Gastroesophageal sphincter (tissue), 4 donors: ENCODE results near the gene ZFP36. TPM values are rescaled to one million over a fixed set of nuclear protein-coding genes. Genes with fewer than 3 reads are reported as not detected.
"Not testable (repeated sequence)": the region's sequence is repeated elsewhere in the genome, so short reads cannot be mapped to it uniquely, and the experiment has no call there.

Experiments used
- ATAC-seq: fragments of 150-250 bp; one replicate; pipeline ENCODE4 v1.9.1; 2016; ENCODE audit warnings: mild to moderate bottlenecking, moderate library complexity
- H3K27ac ChIP-seq, 4 donors: fragments of 200-600 bp; sonication (generic) in 3 of 4; 1 replicate in 3 of 4; 2 replicates in 1 of 4; pipeline ENCODE4 v1.5.1; 2016 to 2019
- H3K27me3 ChIP-seq: fragments of 200-600 bp; sonication (generic); one replicate; pipeline ENCODE4 v1.5.1; 2019
- H3K36me3 ChIP-seq, 2 donors: fragments of 200-600 bp; sonication (generic); one replicate each; pipeline ENCODE4 v1.5.1; 2019; ENCODE audit warnings: control low read depth in 1 of 2
- H3K4me1 ChIP-seq, 3 donors: fragments of 200-600 bp; sonication (generic); 1 replicate in 2 of 3; 2 replicates in 1 of 3; pipeline ENCODE4 v1.5.1; 2016 to 2019; ENCODE audit warnings: control low read depth in 2 of 3
- H3K4me3 ChIP-seq, 2 donors: fragments of 200-600 bp; sonication (generic); one replicate each; pipeline ENCODE4 v1.5.1; 2019; ENCODE audit warnings: mild to moderate bottlenecking in 1 of 2, moderate library complexity in 1 of 2
- H3K9me3 ChIP-seq, 3 donors: fragments of 200-600 bp; sonication (generic); one replicate each; pipeline ENCODE4 v1.5.1; 2017 to 2019; ENCODE audit warnings: control low read depth in 2 of 3
- EP300 ChIP-seq: sonication (generic); formaldehyde crosslinking; IDR thresholded peaks from one replicate; pipeline ENCODE4 v1.6.1; 2017; ENCODE audit warnings: antibody characterized with exemption, mild to moderate bottlenecking
- POLR2A ChIP-seq, 2 donors: fragments of 450-650 bp; IDR thresholded peaks; one replicate each; pipeline ENCODE4 v1.6.1; 2017; ENCODE audit warnings: antibody characterized with exemption in 2 of 2, mild to moderate bottlenecking in 2 of 2, moderate library complexity in 1 of 2
- POLR2AphosphoS5 ChIP-seq: sonication (generic); formaldehyde crosslinking; IDR thresholded peaks from one replicate; pipeline ENCODE4 v1.6.1; 2017; ENCODE audit warnings: antibody characterized with exemption
- WGBS, 2 donors: methylation state at CpG; one replicate each; pipeline ENCODE4 v1.1.5; 2018; ENCODE audit warnings: low coverage in 1 of 2; 5-methylcytosine and 5-hydroxymethylcytosine counted together
- small RNA-seq, 4 donors: library from RNA; depleted of rRNA; stranded (forward); fragments of <200 nt; gene quantifications; one replicate each; pipeline ENCODE3, GENCODE V24; 2016
- total RNA-seq, 4 donors: library from RNA; depleted of rRNA; stranded (reverse); fragments of >200 nt; gene quantifications; one replicate each; pipeline ENCODE4 v1.1.0, GENCODE V29; 2016
- TF ChIP-seq, protein P1 (sequence below), 4 experiments: fragments of 200-600 bp in 2 of 4; fragments of 450-650 bp in 2 of 4; sonication (generic) in 1 of 4; IDR thresholded peaks; one replicate each; pipeline ENCODE4 v1.5.1; 2017 to 2019; ENCODE audit warnings: antibody characterized with exemption in 4 of 4, mild to moderate bottlenecking in 2 of 4, moderate library complexity in 2 of 4

ZFP36 gene
- total RNA-seq, 4 donors from 2014 or later: 78.6 to 276 (median 158) TPM

DNA sequence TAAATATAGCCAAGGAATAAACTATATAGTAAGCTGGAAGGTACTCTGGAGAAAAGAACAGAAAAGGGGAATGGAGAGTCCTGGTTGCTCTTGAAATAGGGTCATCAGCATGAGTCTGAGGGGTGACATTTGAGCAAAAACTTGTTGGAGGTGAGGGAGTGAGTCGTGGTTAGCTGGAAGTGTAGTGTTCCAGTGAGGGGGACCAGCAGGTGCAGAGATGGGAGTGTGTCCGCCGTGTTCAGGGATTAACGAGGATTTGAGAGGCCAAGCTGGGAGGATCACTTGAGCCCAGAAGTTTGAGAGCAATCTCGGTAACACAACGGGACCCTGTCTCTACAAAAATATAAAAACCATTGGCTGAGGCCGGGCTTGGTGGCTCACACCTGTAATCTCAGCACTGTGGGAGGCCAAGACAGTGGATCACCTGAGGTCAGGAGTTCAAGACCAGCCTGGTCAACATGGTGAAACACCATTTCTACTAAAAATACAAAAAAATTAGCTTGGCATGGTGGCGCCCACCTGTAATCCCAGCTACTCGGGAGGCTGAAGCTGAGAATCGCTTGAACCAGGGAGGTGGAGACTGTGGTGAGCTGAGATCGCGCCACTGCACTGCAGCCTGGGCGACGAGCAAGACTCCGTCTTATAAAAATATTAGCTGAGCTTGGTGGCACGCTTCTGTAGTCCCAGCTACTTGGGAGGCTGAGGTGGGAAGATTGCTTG lies 39.9 kb downstream of the ZFP36 start:
- peak overlapping the region; percentile 58 to 75 for H3K4me3 ChIP-seq
- H3K27me3 ChIP-seq: no peaks in the 10 kb centered on the region
- TF ChIP-seq POLR2A (IDR thresholded peaks at IDR 0.05) (no peak), POLR2AphosphoS5 (no peak), EP300 (no peak)
- TF ChIP-seq, protein P1, sequence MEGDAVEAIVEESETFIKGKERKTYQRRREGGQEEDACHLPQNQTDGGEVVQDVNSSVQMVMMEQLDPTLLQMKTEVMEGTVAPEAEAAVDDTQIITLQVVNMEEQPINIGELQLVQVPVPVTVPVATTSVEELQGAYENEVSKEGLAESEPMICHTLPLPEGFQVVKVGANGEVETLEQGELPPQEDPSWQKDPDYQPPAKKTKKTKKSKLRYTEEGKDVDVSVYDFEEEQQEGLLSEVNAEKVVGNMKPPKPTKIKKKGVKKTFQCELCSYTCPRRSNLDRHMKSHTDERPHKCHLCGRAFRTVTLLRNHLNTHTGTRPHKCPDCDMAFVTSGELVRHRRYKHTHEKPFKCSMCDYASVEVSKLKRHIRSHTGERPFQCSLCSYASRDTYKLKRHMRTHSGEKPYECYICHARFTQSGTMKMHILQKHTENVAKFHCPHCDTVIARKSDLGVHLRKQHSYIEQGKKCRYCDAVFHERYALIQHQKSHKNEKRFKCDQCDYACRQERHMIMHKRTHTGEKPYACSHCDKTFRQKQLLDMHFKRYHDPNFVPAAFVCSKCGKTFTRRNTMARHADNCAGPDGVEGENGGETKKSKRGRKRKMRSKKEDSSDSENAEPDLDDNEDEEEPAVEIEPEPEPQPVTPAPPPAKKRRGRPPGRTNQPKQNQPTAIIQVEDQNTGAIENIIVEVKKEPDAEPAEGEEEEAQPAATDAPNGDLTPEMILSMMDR (IDR thresholded peaks at IDR 0.05): no peak
- ATAC-seq: no peak
- WGBS, 2 donors: 77 to 84% methylated on average over 6 to 10 of the region's 16 CpGs
- H3K27ac ChIP-seq: peak overlapping the region in 2 of 4 donors; percentile 92 to 93
- peaks cover 0 to 30% of the 10 kb centered on the region in 2 donors for H3K36me3 ChIP-seq
- H3K9me3 ChIP-seq: no peaks in the 10 kb centered on the region
- H3K4me1 ChIP-seq: peaks cover 4 to 58% (median 22%) of the 10 kb centered on the region in 3 donors

DNA sequence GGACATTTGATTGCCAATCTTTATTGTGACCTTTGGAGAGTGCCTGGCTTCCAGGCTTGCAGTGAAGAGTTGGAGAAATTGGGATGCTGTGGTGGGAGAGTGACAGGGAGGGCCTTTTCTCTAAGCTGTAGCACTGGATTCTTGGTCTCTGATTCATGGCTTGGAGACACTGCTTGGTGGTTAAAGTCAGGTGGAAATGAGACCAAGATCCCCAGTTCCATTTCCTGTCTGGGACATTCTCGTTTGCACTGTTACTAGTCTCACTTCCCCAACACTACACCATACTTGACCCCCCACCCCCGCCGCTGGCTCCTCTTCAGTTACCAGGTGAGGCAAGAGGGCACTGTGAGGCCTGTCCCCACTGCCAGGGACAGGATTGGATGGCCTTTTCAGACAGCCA lies 41.6 kb downstream of the ZFP36 start:
- Histone ChIP-seq H3K27me3 (no peaks in the 10 kb centered on the region), H3K27ac (no peak overlapping the region), H3K4me3 (no peak overlapping the region), H3K36me3 (peaks cover 0 to 48% of the 10 kb centered on the region in 2 donors), H3K9me3 (no peaks in the 10 kb centered on the region), H3K4me1 (peaks cover 4 to 65% (median 22%) of the 10 kb centered on the region in 3 donors)
- TF ChIP-seq POLR2AphosphoS5 (no peak), POLR2A (IDR thresholded peaks at IDR 0.05) (no peak), EP300 (no peak)
- TF ChIP-seq, protein P1 (IDR thresholded peaks at IDR 0.05): no peak
- ATAC-seq: no peak
- 40% methylated on average over 1 of the region's 3 CpGs; no CpG with 5 or more reads in 1 of the 2 donors for WGBS, 2 donors

DNA sequence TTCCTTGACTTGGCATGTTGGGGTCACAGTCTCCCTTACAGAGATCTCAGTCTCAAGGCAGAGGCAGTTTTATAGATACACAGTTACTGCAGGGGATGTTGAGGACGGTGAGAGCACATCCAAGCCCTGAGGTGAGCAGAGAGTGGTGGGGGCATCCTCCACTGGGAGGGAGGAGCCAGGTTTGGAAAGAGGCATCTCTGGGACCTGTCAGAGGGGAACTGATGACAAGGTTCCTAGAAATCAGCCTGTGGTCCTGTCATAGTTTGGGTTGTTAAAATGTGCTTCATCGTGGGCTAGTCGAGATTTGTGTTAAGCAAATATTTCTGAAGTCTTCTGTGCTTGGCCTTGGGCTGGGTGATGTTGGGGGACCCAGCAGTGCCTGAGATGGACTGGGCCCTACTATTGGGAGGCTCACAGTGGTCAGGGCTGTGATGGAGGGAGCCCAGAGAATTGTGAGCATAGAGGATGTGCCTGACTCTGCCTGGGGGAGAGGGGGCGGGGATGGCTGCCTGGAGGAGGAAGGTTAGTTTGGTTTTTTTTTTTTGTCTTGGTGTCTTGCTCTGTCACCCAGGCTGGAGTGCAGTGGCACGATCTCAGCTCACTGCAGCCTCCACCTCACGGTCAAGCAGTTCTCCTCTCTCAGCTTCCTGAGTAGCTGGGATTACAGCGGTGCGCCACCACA lies 42.6 kb downstream of the ZFP36 start:
- H3K36me3 ChIP-seq: peaks cover 0 to 58% of the 10 kb centered on the region in 2 donors
- H3K4me1 ChIP-seq: peaks cover 4 to 61% (median 21%) of the 10 kb centered on the region in 3 donors

DNA sequence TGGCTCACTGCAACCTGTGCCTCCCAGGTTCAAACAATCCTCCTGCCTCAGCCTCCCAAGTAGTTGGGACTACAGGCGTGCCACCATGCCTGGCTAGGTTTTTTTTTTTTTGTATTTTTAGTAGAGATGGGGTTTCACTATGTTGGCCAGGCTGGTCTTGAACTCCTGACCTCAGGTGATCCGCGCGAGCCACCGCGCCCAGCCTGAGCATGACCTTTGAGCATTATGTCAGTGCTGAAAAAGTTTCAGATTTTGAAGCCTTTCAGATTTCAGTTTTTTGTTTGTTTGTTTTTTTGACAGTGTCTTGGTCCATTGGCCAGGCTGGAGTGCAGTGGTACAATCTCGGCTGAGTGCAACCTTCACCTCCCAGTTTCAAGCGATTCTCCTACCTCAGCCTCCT lies 44.6 kb downstream of the ZFP36 start:
- H3K4me3 ChIP-seq, ATAC-seq, H3K27ac ChIP-seq, H3K27me3 ChIP-seq, H3K9me3 ChIP-seq: not testable (repeated sequence)
- Histone ChIP-seq H3K36me3 (peaks cover 0 to 72% of the 10 kb centered on the region in 2 donors), H3K4me1 (peaks cover 3 to 52% (median 17%) of the 10 kb centered on the region in 3 donors)
- WGBS, 2 donors: 76% methylated on average over 4 of the region's 8 CpGs; no CpG with 5 or more reads in 1 of the 2 donors

More for the DNA sequence above, 42.6 kb downstream of the ZFP36 start:
- no peak overlapping the region for H3K27ac ChIP-seq
- no peak overlapping the region for H3K4me3 ChIP-seq
- ATAC-seq: no peak
- TF ChIP-seq, protein P1 (IDR thresholded peaks at IDR 0.05): no peak
- TF ChIP-seq EP300 (no peak), POLR2A (IDR thresholded peaks at IDR 0.05) (no peak), POLR2AphosphoS5 (no peak)
- H3K27me3 ChIP-seq: no peaks in the 10 kb centered on the region
- no peaks in the 10 kb centered on the region for H3K9me3 ChIP-seq
- WGBS, 2 donors: 17 to 70% methylated on average over 2 to 3 of the region's 8 CpGs

Small RNA genes within 50 kb of the gene (small RNA-seq; reads per million reads assigned to genes)
- gene MIR4530 (0 reads per million in 4 donors), gene RN7SL566P (0 reads per million in 4 donors)

Other genes starting within 250 kb of the ZFP36 start
- 10 to 100 TPM in 1 of 4 donors, 1 to 10 TPM in 1, under 1 TPM in 2; 0.13 to 13.7 (median 2.3) TPM for gene NCCRP1, start 209.9 kb upstream of the ZFP36 start, total RNA-seq
- gene SYCN, start 202.6 kb upstream of the ZFP36 start, total RNA-seq: not detected
- not detected for gene IFNL3, start 161.8 kb upstream of the ZFP36 start, total RNA-seq
- gene IFNL4, start 158.0 kb upstream of the ZFP36 start, total RNA-seq: not detected
- not detected for gene IFNL2, start 138.5 kb upstream of the ZFP36 start, total RNA-seq
- gene IFNL1, start 110.4 kb upstream of the ZFP36 start, total RNA-seq: not detected
- gene LRFN1, start 86.0 kb upstream of the ZFP36 start, total RNA-seq: 1 to 10 TPM in 2 of 4 donors, under 1 TPM in 2; 0.16 to 1.5 (median 1.1) TPM
- gene GMFG, start 70.8 kb upstream of the ZFP36 start, total RNA-seq: 10 to 100 TPM in 3 of 4 donors, 1 to 10 TPM in 1; 5.2 to 19.5 (median 14.8) TPM
- gene SAMD4B, start 64.4 kb upstream of the ZFP36 start, total RNA-seq: 100 to 1,000 TPM in 1 of 4 donors, 10 to 100 TPM in 3; 68.2 to 121 (median 92.8) TPM
- 10 to 100 TPM; 32.8 to 48.0 (median 44.0) TPM for gene PAF1, start 15.7 kb upstream of the ZFP36 start, total RNA-seq
- 10 to 100 TPM; 30.0 to 50.7 (median 36.4) TPM for gene MED29, start 15.5 kb upstream of the ZFP36 start, total RNA-seq
- gene PLEKHG2, start 5.8 kb downstream of the ZFP36 start, total RNA-seq: 10 to 100 TPM; 19.5 to 35.3 (median 23.4) TPM
- 1,000 to 10,000 TPM; 1,023 to 1,769 (median 1,110) TPM for gene RPS16, start 29.1 kb downstream of the ZFP36 start, total RNA-seq
- gene SUPT5H, start 38.7 kb downstream of the ZFP36 start, total RNA-seq: 10 to 100 TPM; 71.5 to 99.1 (median 87.0) TPM
- 10 to 100 TPM; 50.8 to 53.5 (median 52.4) TPM for gene TIMM50, start 74.0 kb downstream of the ZFP36 start, total RNA-seq
- gene DLL3, start 92.1 kb downstream of the ZFP36 start, total RNA-seq: not detected
- not detected for gene SELENOV, start 108.3 kb downstream of the ZFP36 start, total RNA-seq
- gene EID2B, start 126.0 kb downstream of the ZFP36 start, total RNA-seq: 1 to 10 TPM; 5.0 to 8.3 (median 6.5) TPM
- 10 to 100 TPM; 11.4 to 17.3 (median 14.7) TPM for gene EID2, start 133.3 kb downstream of the ZFP36 start, total RNA-seq
- not detected for gene LGALS13, start 195.7 kb downstream of the ZFP36 start, total RNA-seq
- not detected for gene LGALS16, start 249.1 kb downstream of the ZFP36 start, total RNA-seq